ENCODE data around the gene FOXK2.

The FOXK2 gene

DNA sequence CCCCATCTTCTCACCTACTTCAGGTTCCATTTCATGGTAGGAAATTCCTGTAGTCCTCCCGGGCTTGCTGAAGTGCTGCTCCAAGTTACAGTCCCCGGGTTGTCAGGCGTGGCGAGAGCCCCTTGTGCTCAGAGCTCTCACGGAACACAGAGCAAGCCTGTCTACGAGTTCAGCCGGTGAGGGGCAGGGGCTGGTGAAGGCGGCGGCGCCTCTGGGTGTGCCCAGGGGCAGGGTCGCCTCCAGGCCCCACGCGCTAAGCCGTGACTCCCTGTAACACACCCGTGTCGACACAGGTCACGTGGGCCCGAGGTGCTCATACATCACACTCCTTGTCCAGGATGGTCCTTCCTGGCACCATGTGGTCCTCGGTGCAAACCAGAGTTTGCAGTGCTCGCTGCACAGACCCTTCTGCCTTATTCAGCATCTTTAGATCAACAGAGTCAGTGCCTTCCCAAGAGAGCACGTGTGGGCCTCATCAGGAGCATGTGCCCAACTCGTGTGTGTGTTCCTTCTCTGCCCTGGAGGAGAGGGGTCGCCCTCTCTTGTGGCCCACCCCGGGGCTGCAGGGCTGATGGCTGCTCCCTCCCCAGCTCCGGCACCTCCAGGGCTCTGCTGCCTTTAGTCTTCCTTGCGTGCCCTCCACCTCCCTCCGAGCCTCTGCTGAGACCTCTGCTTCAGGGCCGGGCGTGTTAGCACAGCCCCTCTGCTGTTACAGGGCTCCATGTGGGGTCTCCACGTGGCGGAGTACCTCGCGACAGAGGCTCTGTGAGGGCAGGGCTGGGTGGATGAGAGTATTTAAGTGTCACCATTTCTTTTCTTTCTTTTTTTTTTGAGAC lies 77.5 kb downstream of the FOXK2 start:
- DNase-seq (ENCODE audit: extremely low read depth, low read depth): no peak
- TF ChIP-seq, protein P1, sequence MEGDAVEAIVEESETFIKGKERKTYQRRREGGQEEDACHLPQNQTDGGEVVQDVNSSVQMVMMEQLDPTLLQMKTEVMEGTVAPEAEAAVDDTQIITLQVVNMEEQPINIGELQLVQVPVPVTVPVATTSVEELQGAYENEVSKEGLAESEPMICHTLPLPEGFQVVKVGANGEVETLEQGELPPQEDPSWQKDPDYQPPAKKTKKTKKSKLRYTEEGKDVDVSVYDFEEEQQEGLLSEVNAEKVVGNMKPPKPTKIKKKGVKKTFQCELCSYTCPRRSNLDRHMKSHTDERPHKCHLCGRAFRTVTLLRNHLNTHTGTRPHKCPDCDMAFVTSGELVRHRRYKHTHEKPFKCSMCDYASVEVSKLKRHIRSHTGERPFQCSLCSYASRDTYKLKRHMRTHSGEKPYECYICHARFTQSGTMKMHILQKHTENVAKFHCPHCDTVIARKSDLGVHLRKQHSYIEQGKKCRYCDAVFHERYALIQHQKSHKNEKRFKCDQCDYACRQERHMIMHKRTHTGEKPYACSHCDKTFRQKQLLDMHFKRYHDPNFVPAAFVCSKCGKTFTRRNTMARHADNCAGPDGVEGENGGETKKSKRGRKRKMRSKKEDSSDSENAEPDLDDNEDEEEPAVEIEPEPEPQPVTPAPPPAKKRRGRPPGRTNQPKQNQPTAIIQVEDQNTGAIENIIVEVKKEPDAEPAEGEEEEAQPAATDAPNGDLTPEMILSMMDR (IDR thresholded peaks at IDR 0.05; ENCODE audit: low read depth, low read length): no peak

DNA sequence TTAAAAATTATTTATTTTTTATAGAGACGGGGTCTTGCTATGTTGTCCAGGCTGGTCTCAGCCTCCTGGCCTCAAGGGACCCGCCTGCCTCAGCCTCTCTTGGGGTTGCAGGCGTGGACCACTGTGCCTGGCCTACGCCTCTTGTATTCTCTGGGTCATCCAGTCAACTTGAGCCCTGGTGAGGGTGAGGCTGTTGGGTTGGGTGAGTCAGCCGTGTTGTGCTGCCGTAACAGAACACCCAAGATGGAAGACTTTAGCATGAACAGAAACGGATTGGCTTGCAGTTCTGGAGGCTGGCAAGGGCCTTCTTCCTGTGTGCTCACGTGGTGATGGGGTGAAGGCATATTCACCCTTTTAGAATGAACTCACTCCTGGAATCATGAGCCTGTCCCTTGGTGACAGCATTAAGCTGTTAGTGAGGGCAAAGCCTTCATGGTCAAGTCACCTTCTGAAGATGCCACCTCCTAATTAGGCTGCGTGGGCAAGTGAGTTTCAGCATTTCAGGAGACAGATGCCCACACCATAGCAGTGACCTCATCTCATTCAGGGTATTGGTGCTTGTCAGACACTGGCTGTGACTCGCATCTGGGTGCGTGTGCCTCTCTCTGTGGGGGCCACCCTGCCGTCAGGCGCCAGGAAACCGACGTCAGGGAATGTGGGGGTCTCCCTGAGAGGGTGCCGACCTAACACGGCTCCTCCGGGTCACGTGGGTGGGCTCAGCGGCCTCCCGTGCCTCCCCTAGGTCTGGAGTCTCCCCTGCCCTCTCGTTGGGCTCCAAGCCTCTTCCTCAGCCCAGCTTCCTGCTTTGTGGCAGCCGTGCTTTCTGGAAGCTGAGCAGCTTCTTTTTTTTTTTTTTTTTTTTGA lies 79.0 kb downstream of the FOXK2 start:
- DNase-seq (ENCODE audit: extremely low read depth, low read depth): no peak
- TF ChIP-seq, protein P1 (IDR thresholded peaks at IDR 0.05; ENCODE audit: low read depth, low read length): no peak

DNA sequence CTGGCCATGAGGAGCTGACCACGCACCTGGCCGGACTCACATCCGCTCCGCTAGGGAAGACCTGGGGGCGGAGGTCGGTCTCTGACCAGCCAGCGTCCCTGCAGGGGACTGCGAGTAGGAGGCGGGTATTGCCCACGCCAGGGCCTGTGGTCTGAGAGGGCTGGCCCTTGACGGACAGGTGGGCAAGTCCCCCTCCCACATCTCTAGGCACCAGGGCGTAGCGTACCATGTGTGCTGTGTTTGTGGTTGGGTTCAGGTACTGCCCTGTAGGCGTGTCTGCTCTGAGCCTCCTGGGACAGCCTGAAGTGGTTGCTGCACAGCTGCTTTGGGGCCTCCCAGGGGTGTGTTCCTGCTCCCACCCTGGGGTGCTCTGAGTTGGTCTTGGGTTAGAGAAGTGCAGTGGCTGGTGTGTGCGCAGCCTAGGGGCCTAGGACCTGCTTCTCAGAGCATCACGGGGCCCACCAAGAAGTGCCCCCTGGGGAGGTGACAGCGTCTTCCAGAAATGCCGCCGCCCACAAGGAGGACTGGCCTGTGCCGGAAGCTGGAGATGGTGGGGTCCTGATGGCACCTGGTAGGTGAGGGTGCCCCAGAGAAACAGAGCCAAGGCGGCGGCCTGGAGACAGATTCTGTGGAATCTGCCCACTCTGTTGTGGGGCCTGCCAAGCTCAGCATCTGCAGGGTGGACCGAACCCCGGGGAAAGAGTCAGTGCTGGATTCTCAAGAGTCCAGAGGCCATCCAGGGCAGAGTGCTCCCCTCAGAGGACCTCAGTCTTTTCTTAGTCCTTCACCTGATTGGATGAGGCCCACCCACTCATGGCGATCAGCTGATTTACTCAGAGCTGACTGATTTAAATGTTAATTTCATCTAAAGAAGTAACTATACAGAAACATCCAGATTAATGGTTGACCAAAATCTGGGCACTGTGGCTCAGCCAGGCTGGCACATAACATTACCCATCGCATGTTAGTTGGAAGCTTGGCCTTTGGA lies 80.4 kb downstream of the FOXK2 start:
- DNase-seq (ENCODE audit: extremely low read depth, low read depth): no peak
- TF ChIP-seq, protein P1 (IDR thresholded peaks at IDR 0.05; ENCODE audit: low read depth, low read length): no peak

DNA sequence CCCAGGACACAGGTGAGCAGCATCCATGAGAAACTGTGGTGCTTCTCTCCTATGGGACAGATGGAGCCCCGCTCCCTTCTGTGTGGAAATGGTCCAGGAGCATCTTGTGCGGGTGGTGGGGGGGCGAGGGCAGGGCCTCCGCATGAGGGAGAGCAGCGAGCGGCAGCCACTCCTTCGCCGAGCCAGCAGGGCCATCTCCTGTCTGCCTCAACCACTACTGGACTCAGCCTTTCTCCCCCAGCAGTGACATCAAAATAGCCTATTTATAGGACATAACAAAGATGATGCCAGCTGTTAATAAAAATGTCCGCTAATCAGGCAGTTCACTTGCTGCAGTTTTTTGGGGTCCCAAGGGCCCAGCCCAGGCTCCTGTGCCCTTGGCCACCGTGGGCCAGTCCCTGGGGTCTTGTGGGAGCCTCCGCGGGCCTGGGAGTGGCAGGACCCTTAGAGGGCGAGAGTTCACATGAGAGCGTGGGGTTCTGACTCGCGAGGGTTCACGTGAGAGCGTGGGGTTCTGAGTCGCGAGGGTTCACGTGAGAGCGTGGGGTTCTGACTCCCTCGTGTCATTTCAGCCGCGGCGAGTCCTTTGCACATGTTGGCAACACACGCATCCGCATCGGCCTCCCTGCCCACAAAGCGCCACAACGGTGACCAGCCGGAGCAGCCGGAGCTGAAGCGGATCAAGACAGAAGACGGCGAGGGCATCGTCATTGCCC lies 81.4 kb downstream of the FOXK2 start:
- TF ChIP-seq, protein P1 (IDR thresholded peaks at IDR 0.05; ENCODE audit: low read depth, low read length): no peak
- DNase-seq (ENCODE audit: extremely low read depth, low read depth): no peak

DNA sequence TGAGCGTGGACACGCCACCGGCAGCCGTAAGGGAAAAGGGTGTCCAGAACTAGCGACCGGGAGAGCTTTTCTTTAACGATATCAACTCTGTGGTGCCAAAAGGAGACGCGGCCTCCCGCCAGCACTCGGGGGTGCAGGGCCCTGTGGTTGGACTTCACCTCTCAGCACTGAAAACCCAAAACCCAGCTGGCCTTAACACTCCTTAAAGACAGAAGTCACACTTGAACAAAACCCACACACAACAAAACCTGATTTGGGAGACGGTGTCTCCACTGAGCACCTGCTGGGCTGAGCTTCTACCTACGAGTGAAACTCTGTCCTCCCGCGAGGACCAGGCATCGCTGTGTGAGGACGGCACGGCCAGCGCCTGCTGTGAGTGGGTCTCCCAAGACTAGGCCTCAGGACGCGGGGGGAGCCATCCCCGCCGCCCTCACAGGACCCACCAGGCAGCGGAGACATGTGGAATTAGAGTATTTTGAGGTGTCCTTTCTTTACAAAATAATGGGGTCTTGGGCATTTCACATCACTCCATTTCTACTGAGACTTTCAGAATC lies 82.0 kb downstream of the FOXK2 start:
- no peak for DNase-seq (ENCODE audit: extremely low read depth, low read depth)
- TF ChIP-seq, protein P1 (IDR thresholded peaks at IDR 0.05; ENCODE audit: low read depth, low read length): no peak

DNA sequence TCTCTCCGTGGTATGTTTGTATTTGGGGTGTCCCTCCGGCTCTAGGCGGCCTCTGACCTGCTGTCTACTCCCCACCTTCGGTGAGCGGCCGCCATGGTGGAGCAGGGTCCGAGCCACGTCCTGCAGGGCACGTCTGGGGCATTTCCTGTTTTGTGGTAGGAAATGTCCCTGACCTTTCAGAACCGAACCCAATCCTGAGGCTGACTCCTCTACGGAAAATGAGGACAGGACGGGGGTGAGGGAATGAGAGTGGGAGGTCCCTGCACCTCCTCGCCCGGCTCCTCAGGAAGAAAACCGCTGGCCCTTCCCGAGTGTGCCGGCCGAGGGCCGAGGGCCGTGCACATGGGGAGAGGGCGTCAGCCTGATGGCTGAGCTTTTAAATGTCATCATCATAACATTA lies 83.0 kb downstream of the FOXK2 start:
- TF ChIP-seq, protein P1 (IDR thresholded peaks at IDR 0.05; ENCODE audit: low read depth, low read length): no peak

More for the DNA sequence above, 83.0 kb downstream of the FOXK2 start:
- DNase-seq (ENCODE audit: extremely low read depth, low read depth): no peak
